ENCODE measurements around the gene DDX31. TPM values are rescaled to one million over a fixed set of nuclear protein-coding genes. Genes with fewer than 3 reads are reported as not detected.

DDX31 gene
- total and polyA plus RNA-seq, 9 donors = 9.7 to 19.6 (median 14.1) TPM

DNA sequence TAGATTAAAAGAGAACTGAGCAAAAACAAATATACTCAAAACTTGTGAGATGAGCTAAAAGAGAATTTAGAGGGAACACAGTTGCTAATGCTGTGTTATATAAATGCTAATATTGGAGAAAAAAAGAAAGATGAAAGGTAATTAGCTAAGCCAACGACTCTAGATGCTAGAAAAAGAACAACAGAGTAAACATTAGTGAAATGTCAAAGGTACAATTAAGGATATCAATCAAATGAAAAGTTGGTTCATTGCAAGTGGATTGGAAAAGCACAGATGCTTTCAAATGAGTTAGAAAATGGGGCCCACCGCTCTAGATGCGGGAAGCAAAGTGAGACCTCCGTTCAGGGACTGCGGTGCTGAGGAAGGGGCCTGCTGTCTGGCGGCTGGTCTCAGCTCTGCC is 105.3 kb downstream of the DDX31 start:
- no peaks in the 10 kb centered on the region for H3K4me1 ChIP-seq (ENCODE audit: insufficient read depth)
- intact Hi-C loops (cut with DNase I) = no loop called here

DNA sequence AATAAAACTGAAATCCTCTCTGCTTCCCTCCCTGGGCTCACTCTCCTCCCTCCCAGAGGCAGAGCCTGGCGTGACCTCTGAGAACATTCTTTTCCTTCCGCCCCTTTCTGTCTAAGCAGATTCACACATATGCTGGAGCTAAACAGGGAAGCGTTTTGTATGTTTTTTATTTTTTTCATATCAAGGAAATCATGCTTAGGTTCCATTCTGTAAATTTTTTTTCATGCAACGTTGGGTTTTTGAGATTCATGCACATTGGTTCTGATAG is 107.5 kb downstream of the DDX31 start:
- intact Hi-C loops (cut with DNase I) = no loop called here
- no peaks in the 10 kb centered on the region for H3K9me3 ChIP-seq
- no peak overlapping the region for H3K4me3 ChIP-seq
- no peaks in the 10 kb centered on the region for H3K27me3 ChIP-seq
- WGBS, 3 donors = 16 to 25% (median 22%) methylated on average over 4 of the region's 4 CpGs
- no peak overlapping the region for H3K27ac ChIP-seq
- DNase-seq = no peak
- TF ChIP-seq, protein P1, sequence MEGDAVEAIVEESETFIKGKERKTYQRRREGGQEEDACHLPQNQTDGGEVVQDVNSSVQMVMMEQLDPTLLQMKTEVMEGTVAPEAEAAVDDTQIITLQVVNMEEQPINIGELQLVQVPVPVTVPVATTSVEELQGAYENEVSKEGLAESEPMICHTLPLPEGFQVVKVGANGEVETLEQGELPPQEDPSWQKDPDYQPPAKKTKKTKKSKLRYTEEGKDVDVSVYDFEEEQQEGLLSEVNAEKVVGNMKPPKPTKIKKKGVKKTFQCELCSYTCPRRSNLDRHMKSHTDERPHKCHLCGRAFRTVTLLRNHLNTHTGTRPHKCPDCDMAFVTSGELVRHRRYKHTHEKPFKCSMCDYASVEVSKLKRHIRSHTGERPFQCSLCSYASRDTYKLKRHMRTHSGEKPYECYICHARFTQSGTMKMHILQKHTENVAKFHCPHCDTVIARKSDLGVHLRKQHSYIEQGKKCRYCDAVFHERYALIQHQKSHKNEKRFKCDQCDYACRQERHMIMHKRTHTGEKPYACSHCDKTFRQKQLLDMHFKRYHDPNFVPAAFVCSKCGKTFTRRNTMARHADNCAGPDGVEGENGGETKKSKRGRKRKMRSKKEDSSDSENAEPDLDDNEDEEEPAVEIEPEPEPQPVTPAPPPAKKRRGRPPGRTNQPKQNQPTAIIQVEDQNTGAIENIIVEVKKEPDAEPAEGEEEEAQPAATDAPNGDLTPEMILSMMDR (IDR thresholded peaks at IDR 0.05) = no peak
- TF ChIP-seq EP300 (IDR thresholded peaks at IDR 0.05) = no peak
- no peak for TF ChIP-seq POLR2A (IDR thresholded peaks at IDR 0.05)
- no peaks in the 10 kb centered on the region for H3K4me1 ChIP-seq (ENCODE audit: insufficient read depth)
- no peaks in the 10 kb centered on the region for H3K36me3 ChIP-seq

More for the DNA sequence above, 105.3 kb downstream of the DDX31 start:
- no peak for DNase-seq
- H3K27me3 ChIP-seq = no peaks in the 10 kb centered on the region
- H3K4me3 ChIP-seq = no peak overlapping the region
- 75 to 81% (median 77%) methylated on average over 6 of the region's 6 CpGs for WGBS, 3 donors
- TF ChIP-seq, protein P1 (IDR thresholded peaks at IDR 0.05) = no peak
- TF ChIP-seq EP300 (IDR thresholded peaks at IDR 0.05) = no peak
- TF ChIP-seq POLR2A (IDR thresholded peaks at IDR 0.05) = no peak
- no peaks in the 10 kb centered on the region for H3K9me3 ChIP-seq
- no peaks in the 10 kb centered on the region for H3K36me3 ChIP-seq
- no peak overlapping the region for H3K27ac ChIP-seq

DNA sequence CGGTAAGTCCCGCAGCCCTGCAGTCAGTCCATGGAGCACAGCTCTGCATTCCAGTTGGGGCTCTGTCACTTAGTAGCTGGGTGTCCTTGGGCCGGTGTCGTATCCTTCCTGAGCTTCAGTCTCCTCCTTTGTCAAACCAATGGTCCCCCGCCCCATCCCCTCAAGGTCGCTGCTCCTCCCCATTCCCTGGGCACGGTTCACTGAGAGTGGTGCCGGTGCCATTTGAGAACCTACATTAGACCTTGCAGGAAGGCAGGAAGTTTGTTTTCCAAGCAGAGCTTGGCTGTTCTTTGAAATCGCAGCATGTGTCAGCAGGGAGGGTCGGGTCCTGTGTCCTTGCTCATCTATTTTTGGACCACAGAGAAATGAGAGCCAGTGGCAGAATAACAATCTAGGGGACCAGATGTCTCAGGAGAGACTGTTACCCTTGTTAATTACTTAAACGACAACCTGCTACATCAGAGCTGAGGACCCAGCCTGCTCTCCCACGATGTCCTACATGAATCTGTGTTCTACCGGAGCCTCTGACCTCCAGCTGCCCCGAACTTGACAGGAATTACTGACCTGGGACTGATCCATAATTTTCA is 109.1 kb downstream of the DDX31 start:
- Histone ChIP-seq H3K36me3 (no peaks in the 10 kb centered on the region), H3K4me1 (ENCODE audit: insufficient read depth) (no peaks in the 10 kb centered on the region), H3K9me3 (no peaks in the 10 kb centered on the region), H3K4me3 (no peak overlapping the region), H3K27me3 (no peaks in the 10 kb centered on the region), H3K27ac (no peak overlapping the region)
- TF ChIP-seq, protein P1 (IDR thresholded peaks at IDR 0.05) = no peak
- no peak for TF ChIP-seq POLR2A (IDR thresholded peaks at IDR 0.05)
- WGBS, 3 donors = 16 to 21% (median 16%) methylated on average over 14 of the region's 14 CpGs
- intact Hi-C loops (cut with DNase I) = no loop called here
- DNase-seq = no peak

DNA sequence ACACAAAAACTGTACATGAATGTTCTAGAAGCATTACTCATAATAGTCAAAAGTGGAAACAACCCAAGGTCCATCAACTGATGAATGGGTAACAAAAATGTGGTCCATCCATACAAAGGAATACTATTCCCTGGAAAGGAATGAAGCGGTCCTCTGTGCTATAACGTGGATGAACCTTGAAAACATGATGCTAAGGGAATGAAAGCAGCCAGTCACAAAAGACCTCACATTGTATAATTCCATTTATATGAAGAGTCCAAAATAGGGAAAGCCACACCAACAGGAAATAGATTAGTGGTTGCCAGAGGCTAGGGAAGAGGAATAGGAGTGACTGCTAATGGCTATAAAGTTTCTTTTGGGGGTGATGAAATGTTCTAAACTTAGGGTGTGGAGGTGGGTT is 110.1 kb downstream of the DDX31 start:
- intact Hi-C loops (cut with DNase I) = no loop called here

More for the DNA sequence above, 110.1 kb downstream of the DDX31 start:
- 86 to 94% (median 93%) methylated on average over 2 of the region's 2 CpGs for WGBS, 3 donors
- no peaks in the 10 kb centered on the region for H3K9me3 ChIP-seq
- no peaks in the 10 kb centered on the region for H3K36me3 ChIP-seq
- no peak for DNase-seq
- no peak overlapping the region for H3K27ac ChIP-seq
- no peaks in the 10 kb centered on the region for H3K27me3 ChIP-seq
- H3K4me3 ChIP-seq = no peak overlapping the region
- TF ChIP-seq, protein P1 (IDR thresholded peaks at IDR 0.05) = no peak
- TF ChIP-seq POLR2A (IDR thresholded peaks at IDR 0.05) = no peak
- no peak for TF ChIP-seq EP300 (IDR thresholded peaks at IDR 0.05)
- H3K4me1 ChIP-seq (ENCODE audit: insufficient read depth) = no peaks in the 10 kb centered on the region
